ENCODE results near the gene RNF182.

GRCh38 chr6:14016935-14017625 lies 92.3 kb downstream of the RNF182 start:
- TF ChIP-seq CTCF (IDR thresholded peaks at IDR 0.05; ENCODE audit: extremely low read depth in 1 of 2, insufficient read depth in 1 of 2, low read depth in 1 of 2, low read length in 2 of 2) = no peak
- TF ChIP-seq POLR2A (IDR thresholded peaks at IDR 0.05; ENCODE audit: low read depth, low read length) = no peak
- no peak for TF ChIP-seq EZH2 (IDR thresholded peaks at IDR 0.05; ENCODE audit: borderline replicate concordance, low read depth, low read length, severe bottlenecking)
- no peak for TF ChIP-seq POLR2AphosphoS5 (IDR thresholded peaks at IDR 0.05; ENCODE audit: insufficient read depth, low read depth, low read length)

Measured in endothelial cell of umbilical vein (primary cell).